NCI-H146 (cell line): ENCODE measurements around the gene CIB1.
A peak's percentile ranks its signal among the peaks of the same experiment; 100 is the strongest.
"Not testable (repeated sequence)": the region's sequence is repeated elsewhere in the genome, so short reads cannot be mapped to it uniquely, and the experiment has no call there.

Source experiments
- DNase-seq: peaks from one replicate; lab custom pipeline; 2025; lab: John Stamatoyannopoulos, UW

Gene CIB1

GRCh38 chr15:90192961-90193786 is 40.6 kb downstream of the CIB1 start:
- DNase-seq: no peak

- DNase-seq: peak; percentile 57
Observed at GRCh38 chr15:90191794-90192509, 41.8 kb downstream of the CIB1 start.

DNA sequence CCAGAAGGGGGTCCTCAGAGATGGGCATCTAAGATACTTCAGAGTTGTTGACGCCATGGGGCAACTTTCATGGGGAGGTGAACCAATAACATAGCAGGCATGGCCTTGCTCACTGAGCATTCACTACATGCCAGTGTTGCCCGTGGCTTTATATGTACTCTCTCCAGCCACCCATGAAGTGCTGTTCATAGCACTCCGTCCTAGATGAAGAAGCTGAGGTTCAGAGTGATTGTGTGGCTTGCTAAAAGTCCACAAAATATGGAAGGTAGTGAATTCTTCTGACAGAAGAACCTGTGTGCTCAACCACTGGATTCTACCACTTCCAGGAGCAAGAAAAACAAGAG is 42.4 kb downstream of the CIB1 start:
- DNase-seq: no peak

DNA sequence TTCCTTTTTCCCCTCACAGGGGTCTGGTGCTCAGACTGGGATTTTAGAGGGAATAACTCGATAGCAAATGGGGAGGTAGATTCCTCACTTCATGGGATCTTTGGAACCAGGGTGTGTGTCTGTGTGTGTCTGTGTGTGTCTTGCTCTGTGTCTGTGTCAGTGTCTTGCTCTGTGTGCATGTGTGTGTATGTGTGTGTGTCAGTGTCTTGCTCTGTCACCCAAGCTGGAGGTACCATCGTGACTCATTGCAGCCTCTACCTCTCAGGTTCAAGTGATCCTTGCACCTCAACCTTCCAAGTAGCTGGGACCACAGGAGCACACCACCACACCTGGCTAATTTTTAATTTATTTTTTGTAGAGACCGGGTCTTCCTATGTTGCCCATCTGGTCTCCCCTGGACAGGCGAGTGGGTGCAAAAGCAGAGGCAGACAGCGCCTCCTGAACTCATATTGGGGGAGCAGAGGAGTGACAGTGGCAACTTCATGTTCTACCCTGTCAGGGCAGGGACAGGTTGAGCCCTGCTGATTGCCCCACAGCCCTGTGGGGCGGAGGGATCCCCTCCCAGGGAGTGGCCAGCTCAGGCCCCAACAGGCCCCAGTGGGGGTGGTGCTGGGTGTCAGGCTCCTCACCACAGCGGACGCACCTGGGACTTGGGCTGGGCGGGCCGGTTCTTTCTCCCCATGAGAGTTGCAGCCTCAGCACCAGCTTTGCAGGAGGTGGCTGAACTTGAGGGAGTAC is 43.0 kb downstream of the CIB1 start:
- DNase-seq: no peak

GRCh38 chr15:90189781-90190467 is 43.8 kb downstream of the CIB1 start:
- no peak for DNase-seq

GRCh38 chr15:90188914-90189748 is 44.6 kb downstream of the CIB1 start:
- no peak for DNase-seq

DNA sequence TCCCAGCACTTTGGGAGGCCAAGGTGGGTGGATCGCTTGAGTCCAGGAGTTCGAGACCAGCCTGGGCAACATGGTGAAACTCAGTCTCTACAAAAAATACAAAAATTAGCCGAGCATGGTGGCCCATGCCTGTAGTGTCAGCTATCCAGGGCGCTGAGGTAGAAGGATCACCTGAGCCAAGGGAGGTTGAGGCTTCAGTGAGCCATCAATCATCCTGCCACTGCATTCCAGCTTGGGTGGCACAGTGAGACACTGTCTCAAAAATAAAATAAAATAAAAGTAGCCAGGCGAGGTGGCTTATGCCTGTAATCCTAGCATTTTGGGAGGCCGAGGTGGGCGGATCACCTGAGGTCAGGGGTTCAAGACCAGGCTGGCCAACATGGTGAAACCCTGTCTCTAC is 45.7 kb downstream of the CIB1 start:
- not testable (repeated sequence) for DNase-seq

- DNase-seq: no peak
Observed at GRCh38 chr15:90187257-90187868, 46.4 kb downstream of the CIB1 start.

DNA sequence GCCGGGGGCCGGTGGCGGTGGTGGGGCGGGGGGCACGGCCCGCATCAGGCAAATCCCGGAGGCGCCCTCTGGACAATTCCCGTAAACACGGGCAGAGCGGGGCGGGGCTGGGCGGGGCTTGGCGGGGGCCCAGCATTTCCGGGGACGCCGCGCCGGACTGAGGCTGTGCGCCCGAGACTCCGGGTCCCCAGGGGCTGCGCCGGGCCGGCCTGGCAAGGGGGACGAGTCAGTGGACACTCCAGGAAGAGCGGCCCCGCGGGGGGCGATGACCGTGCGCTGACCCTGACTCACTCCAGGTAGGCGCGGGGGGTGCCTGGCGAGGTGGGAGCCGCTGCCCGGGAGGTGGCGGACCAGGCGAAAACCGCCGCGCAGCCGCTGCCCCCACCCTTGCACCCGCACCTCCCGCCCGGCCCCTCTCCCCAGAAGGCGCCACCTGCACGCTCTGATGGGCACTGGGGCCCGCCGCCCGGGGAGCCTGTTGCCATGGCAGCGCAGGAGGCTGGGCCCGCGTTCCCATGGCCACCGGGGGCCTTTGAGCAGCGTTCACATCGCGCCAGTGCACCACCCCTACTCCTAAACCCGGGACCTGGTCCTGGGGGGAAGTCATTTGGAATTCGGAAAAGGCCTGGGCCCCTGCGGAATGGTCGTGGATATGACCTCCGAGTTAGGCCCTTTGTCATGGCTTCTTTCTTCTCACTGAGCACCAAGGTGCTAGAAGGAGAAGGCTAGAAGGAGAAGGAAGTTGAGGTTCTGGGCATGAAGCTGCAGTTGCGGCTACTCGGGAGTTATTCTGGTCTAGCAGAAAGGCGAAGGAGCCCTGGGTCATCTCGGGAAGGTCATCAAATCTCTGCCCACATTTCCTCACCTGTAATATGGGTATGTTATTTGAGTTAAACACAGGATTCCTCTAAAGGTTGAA is 48.7 kb downstream of the CIB1 start:
- peak; percentile 86 for DNase-seq

DNA sequence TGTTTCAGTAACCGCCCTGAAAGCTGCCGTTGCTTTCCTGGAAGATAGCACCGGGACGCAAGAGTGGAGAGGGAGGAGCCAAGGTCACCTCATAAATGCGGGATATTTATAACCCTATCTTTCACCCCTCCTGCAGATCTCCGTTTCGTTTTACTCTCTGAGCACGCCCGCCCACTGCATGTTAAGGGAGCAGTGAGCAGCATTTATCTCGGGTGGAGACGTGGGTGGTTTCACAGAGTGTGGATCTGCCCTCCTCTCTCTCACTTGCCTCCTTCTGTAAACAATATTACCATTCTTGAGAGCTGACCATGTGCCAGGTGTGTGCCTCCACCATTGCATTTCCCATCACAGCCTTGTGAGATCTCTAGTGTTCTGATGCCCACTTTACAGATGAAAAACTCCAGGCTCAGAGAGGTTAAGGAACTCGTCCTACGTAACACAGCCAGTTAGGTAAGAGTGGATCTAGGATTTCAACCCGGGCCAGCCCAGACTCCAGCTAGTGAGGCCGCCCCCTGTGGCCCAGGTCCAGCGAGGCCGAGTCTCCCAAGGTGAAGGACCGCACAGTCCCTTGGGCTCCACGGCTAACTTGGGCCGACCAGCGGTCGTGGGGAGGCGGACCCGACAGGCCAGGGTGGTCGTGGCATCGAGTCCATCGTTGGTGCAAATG is 49.5 kb downstream of the CIB1 start:
- peak; percentile 60 for DNase-seq

DNA sequence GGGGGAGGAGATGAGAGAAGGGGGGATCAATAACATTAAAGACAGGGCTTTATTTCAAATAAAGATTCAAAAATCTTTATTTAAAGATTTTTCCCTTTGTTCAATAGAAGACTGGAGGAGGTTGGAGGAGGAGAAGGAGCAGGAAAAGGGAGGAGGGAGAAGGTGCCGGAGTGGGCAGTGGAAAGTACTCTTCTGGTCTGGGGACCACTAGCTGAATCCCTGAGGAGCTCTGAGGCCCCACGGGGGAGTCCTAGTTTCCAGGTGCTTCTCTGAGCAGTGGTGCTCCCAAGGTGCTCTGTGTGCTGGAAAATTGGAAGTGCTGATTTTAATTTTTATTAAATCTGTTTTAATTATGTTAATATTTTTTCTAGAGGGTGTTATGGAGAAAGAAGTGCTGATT is 52.0 kb downstream of the CIB1 start:
- no peak for DNase-seq
